ENCODE results near the gene MYO7A. TPM values are rescaled to one million over a fixed set of nuclear protein-coding genes. Genes with fewer than 3 reads are reported as not detected.

MYO7A gene
- total and polyA plus RNA-seq, 8 donors = 1.4 to 29.2 (median 3.3) TPM

GRCh38 chr11:77178150-77178549 lies 50.1 kb downstream of the MYO7A start:
- WGBS, 5 donors = 89 to 97% (median 95%) methylated on average over 4 of the region's 4 CpGs
- H3K27me3 ChIP-seq = no peaks in the 10 kb centered on the region
- DNase-seq = no peak
- no peaks in the 10 kb centered on the region for H3K9me3 ChIP-seq
- no peak overlapping the region for H3K27ac ChIP-seq
- no peaks in the 10 kb centered on the region for H3K4me1 ChIP-seq
- intact Hi-C loops (cut with DNase I; ENCODE audit: low total_unique reads) = no loop called here
- no peak overlapping the region for H3K4me3 ChIP-seq
- H3K36me3 ChIP-seq = no peaks in the 10 kb centered on the region
- no peak for TF ChIP-seq CTCF (IDR thresholded peaks at IDR 0.05)

- 59 to 71% (median 71%) methylated on average over 4 to 5 of the region's 5 CpGs for WGBS, 5 donors
- no peaks in the 10 kb centered on the region for H3K36me3 ChIP-seq
- no peak overlapping the region for H3K27ac ChIP-seq
- TF ChIP-seq EP300 (IDR thresholded peaks at IDR 0.05) (no peak), POLR2A (IDR thresholded peaks at IDR 0.05) (no peak), POLR2AphosphoS5 (IDR thresholded peaks at IDR 0.05) (no peak), CTCF (IDR thresholded peaks at IDR 0.05) (no peak)
- no peaks in the 10 kb centered on the region for H3K4me1 ChIP-seq
- no peaks in the 10 kb centered on the region for H3K27me3 ChIP-seq
- DNase-seq = no peak
- H3K9me3 ChIP-seq = no peaks in the 10 kb centered on the region
- intact Hi-C loops (cut with DNase I; ENCODE audit: low total_unique reads) = no loop called here
- H3K4me3 ChIP-seq = no peak overlapping the region
Observed at GRCh38 chr11:77179048-77179447, 51.0 kb downstream of the MYO7A start.

- Histone ChIP-seq H3K36me3 (no peaks in the 10 kb centered on the region), H3K4me1 (no peaks in the 10 kb centered on the region), H3K27ac (no peak overlapping the region), H3K9me3 (no peaks in the 10 kb centered on the region), H3K4me3 (no peak overlapping the region), H3K27me3 (no peaks in the 10 kb centered on the region)
- 96 to 98% (median 97%) methylated on average over 8 to 19 of the region's 19 CpGs for WGBS, 5 donors
- TF ChIP-seq EP300 (IDR thresholded peaks at IDR 0.05) (no peak), POLR2AphosphoS5 (IDR thresholded peaks at IDR 0.05) (no peak), POLR2A (IDR thresholded peaks at IDR 0.05) (no peak), CTCF (IDR thresholded peaks at IDR 0.05) (no peak)
- no peak for DNase-seq
- intact Hi-C loops (cut with DNase I; ENCODE audit: low total_unique reads) = no loop called here
Observed at GRCh38 chr11:77179681-77180080, 51.6 kb downstream of the MYO7A start.

GRCh38 chr11:77180346-77180745 lies 52.3 kb downstream of the MYO7A start:
- intact Hi-C loops (cut with DNase I; ENCODE audit: low total_unique reads) = no loop called here
- no peak overlapping the region for H3K27ac ChIP-seq
- DNase-seq = no peak
- 88 to 95% (median 90%) methylated on average over 11 of the region's 11 CpGs for WGBS, 5 donors
- no peak overlapping the region for H3K4me3 ChIP-seq
- H3K4me1 ChIP-seq = no peaks in the 10 kb centered on the region
- no peak for TF ChIP-seq EP300 (IDR thresholded peaks at IDR 0.05)
- TF ChIP-seq POLR2AphosphoS5 (IDR thresholded peaks at IDR 0.05) = no peak
- TF ChIP-seq CTCF (IDR thresholded peaks at IDR 0.05) = no peak
- TF ChIP-seq POLR2A (IDR thresholded peaks at IDR 0.05) = no peak
- no peaks in the 10 kb centered on the region for H3K36me3 ChIP-seq
- H3K27me3 ChIP-seq = no peaks in the 10 kb centered on the region
- H3K9me3 ChIP-seq = no peaks in the 10 kb centered on the region
